ENCODE data around the gene MSANTD1. TPM values are rescaled to one million over a fixed set of nuclear protein-coding genes. Genes with fewer than 3 reads are reported as not detected.

The MSANTD1 gene
- total RNA-seq, 1 experiment from 2014 or later = 0.06 TPM

DNA sequence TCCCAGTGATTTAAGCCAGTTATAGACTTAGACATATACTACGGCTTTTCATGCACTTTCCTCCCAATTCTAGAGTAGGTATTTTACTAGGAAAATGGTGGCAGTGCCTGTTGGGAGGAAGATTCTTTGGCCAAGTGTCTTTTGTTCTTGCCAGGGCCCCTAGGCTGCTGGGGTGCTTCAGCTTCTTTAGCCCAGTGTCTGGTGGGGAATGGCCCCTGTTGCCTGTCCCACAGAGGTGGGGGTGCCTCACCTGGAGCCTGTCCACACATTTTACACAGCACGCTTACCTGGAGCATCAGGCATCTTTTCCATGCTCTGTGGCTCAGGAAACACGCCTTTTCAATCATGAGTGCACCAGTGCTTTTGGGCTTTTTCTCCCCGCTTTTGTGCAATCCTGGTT lies 33.2 kb upstream of the MSANTD1 start:
- DNase-seq (ENCODE audit: low read depth) = no peak

GRCh38 chr4:3217266-3217665 lies 31.7 kb upstream of the MSANTD1 start:
- no peak for DNase-seq (ENCODE audit: low read depth)

- DNase-seq (ENCODE audit: low read depth) = no peak
These were observed 31.2 kb upstream of the MSANTD1 start for GRCh38 chr4:3217771-3218170.

DNA sequence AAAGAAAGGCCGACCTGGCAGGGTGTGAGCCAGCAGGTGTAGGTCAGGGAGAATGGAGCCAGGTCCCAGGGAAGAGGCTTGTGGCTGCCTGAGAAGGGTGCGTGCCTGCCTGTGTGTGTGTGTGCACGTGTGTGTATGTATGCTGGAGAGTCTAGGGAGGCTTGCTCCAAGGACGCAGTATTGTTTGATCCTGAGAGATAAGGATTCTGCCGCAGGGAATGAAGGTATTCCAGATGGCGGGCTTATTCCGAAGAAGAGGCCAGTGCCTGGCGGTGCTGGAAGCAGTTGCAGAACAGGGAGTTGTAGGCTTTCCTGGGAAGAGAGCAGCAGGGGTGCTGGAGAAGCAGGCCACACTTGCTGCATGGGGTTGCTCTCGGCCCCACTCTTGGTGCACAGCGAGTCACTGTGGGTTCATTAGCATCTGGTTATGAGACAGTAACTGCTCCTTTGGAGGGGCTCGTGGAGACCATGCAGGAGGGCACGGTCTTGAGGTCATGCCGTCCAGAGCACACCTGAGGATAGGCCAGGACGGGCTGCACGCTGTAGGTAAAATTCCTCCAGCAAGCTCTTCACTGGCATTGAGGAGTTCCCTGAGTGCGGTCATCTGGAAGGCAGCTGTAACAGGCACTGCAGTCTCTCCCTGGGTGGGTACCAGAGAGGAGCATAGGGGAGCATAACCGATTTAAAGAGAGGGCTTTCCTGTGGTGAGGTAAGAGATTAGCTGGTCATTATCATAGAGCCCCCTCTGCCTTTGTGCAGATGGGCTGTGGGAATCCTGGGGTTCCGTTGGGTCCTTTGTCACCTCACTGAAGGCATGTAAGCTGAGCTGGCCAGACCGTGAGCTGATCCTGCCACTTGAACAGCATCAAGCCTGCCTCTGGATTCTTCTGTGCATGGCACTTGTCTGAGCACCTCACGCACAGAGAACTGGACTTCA lies 29.9 kb upstream of the MSANTD1 start:
- no peak for DNase-seq (ENCODE audit: low read depth)

DNA sequence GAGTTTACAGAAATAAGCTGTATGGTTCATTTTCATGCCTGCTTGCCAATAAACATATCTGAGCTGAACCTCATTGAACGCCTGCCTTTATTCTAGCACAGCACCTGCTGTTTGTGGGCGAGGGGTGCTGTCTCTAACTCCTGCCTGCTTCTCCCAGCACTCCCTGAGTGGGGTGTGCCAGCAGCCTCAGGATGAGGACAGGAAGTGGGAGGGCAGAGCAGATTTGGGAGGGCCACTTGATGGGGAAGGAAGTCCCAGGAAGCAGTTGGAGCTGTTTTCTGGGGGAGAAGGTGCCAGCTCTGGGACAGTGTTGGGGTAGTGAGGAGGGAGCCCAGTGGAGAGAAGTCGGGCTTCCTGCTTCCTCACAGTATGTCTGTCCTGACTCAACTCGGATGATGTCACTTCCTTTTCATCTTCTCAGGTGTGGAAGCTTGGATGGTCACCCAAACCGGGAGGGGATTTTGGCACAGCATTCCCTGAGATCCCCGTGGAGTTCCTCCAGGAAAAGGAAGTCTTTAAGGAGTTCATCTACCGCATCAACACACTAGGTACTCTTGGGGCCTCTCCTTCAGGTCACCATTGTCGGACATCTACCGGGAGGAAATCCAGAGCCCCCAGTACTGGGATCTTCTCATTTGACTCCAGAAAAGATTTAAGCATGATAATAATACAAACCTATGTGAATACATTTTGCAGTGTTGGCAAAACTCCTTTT lies 29.0 kb upstream of the MSANTD1 start:
- no peak for DNase-seq (ENCODE audit: low read depth)

- no peak for DNase-seq (ENCODE audit: low read depth)
These were observed 28.3 kb upstream of the MSANTD1 start for GRCh38 chr4:3220476-3221183.

GRCh38 chr4:3221184-3221494 lies 27.8 kb upstream of the MSANTD1 start:
- no peak for DNase-seq (ENCODE audit: low read depth)

GRCh38 chr4:3221996-3222395 lies 27.0 kb upstream of the MSANTD1 start:
- DNase-seq (ENCODE audit: low read depth) = no peak

GRCh38 chr4:3223346-3223745 lies 25.6 kb upstream of the MSANTD1 start:
- no peak for DNase-seq (ENCODE audit: low read depth)

DNA sequence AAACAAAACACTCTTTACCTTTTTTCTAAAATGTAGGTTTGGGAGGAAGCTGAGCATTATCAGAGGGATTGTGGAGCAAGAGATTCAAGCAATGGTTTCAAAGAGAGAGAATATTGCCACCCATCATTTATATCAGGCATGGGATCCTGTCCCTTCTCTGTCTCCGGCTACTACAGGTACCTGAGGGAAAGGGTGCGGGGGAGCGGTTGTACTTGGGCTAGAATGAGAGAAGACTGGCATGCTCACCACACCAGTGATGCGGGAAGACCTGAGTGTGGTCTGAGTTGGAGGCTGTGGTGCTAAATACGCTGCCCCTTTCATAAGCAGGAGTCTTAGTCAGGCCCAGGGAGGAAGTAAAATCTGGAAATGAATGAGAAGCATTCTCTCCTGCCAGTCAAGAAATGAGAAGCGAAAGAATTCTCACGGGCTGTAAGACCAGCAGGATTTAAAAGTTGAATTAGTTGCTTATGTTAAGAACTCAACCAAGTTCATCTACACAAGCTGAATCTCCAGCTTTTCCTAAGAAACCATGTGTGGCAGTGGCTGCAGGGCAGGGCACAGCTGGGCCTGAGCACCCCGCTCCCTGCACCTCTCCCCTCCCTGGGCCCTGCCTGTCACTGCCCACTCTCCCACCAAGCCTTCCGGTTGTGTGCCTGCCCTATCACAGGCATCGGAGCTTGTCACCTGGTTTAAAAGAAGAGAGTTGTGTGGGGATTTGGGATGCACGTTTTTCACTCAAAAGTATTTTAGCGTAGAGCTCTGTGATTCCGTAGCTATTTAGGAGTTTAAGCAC lies 24.8 kb upstream of the MSANTD1 start:
- no peak for DNase-seq (ENCODE audit: low read depth)

GRCh38 chr4:3225071-3225850 lies 23.7 kb upstream of the MSANTD1 start:
- no peak for DNase-seq (ENCODE audit: low read depth)

GRCh38 chr4:3225936-3226335 lies 23.0 kb upstream of the MSANTD1 start:
- DNase-seq (ENCODE audit: low read depth) = no peak

DNA sequence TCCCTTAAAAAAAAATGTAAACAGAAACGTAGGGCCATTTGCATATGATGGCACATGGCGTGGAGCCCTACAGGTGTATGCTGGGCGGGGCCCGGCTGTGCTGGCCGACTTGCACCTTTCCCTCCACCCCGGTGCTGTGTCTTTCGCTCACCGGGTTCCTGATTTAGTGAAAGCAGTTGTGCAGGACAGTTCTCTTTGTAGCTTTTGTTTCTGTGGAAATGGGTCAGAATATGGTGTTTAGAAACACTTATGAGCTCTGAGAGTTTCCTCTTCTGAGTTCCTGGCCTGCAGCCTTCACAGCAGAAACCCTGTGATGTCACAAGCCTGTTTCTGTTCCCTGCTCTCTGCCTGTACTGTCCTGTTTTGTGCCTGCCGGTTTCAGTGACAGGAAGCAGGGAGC lies 22.5 kb upstream of the MSANTD1 start:
- no peak for DNase-seq (ENCODE audit: low read depth)

DNA sequence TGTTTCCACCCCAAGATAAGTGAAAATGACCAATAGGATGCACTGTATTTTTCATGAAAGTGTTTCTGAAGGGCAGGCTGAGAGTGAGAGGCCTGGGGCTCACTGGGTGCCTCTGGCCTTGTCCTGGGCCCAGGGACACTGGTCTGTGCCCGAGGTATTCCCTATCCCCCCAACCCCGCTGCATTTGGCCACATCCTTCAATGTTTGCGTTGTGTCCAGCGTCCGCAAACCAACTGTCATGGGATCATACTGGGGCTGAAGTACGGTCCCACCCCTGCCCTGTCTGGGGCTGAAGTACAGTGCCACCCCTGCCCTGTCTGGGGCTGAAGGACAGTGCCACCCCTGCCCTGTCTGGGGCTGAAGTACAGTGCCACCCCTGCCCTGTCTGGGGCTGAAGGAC lies 22.0 kb upstream of the MSANTD1 start:
- DNase-seq (ENCODE audit: low read depth) = no peak

- DNase-seq (ENCODE audit: low read depth) = peak; percentile 82
These were observed 20.9 kb upstream of the MSANTD1 start for GRCh38 chr4:3227878-3228675.

- DNase-seq (ENCODE audit: low read depth) = no peak
These were observed 20.1 kb upstream of the MSANTD1 start for GRCh38 chr4:3228881-3229280.

- DNase-seq (ENCODE audit: low read depth) = no peak
These were observed 19.6 kb upstream of the MSANTD1 start for GRCh38 chr4:3229328-3229727.

DNA sequence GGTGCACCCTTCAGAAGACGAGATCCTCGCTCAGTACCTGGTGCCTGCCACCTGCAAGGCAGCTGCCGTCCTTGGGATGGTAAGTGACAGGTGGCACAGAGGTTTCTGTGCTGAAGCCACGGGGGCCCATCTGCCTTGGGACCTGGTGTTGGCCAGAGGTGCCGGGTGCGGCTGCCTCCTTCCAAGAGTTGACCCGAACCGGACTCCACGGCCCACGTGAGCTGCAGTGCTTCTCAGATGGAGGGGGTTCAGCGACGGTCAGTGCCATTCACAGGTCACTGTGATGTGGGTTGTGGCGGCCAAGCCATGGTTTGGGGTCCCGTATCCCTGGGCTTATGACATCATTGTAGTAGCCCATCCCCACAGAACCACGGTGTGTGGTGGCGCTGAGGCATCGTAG lies 19.0 kb upstream of the MSANTD1 start:
- no peak for DNase-seq (ENCODE audit: low read depth)

GRCh38 chr4:3231471-3231870 lies 17.5 kb upstream of the MSANTD1 start:
- DNase-seq (ENCODE audit: low read depth) = no peak

DNA sequence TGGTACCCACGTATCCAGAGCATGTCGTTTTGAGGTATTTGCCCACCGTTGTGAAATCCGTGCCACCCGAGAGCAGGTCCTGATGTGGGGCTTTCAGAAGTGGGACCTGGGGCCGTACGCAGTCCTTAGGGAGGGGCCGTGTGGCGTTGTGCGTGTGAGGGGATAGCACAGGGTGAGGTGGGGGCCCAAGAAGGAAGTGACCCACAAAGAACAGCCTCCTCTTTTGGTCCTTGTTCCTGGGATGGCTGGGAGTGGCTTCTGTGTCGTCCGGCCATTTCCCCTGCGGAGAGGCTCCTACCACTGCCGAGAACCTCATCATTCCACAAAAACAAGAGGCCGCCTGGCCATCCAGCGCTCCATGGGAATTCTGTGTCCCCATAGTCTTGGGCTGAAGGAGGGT lies 17.0 kb upstream of the MSANTD1 start:
- DNase-seq (ENCODE audit: low read depth) = no peak
